Measurements from ENCODE around the gene C10orf67. TPM values are rescaled to one million over a fixed set of nuclear protein-coding genes. Genes with fewer than 3 reads are reported as not detected.
"Not testable (repeated sequence)": the region's sequence is repeated elsewhere in the genome, so short reads cannot be mapped to it uniquely, and the experiment has no call there.

The C10orf67 gene
- total and polyA plus RNA-seq, 2 of the 8 experiments (the other 6 are each of a cell fraction or from before 2014, with no cell fraction given) = 0.05 to 0.11 TPM

GRCh38 chr10:23310404-23310803, 34.2 kb downstream of the C10orf67 start (continued):
- TF ChIP-seq USF2 (IDR thresholded peaks at IDR 0.05; ENCODE audit: low read length) = no peak
- TF ChIP-seq POU5F1 (IDR thresholded peaks at IDR 0.05; ENCODE audit: low read depth, low read length) = no peak
- no peak for TF ChIP-seq BCL11A (IDR thresholded peaks at IDR 0.05; ENCODE audit: low read depth in 2 of 2, low read length in 2 of 2)
- TF ChIP-seq GTF2F1 (IDR thresholded peaks at IDR 0.05; ENCODE audit: borderline replicate concordance, low read depth, low read length) = no peak
- TF ChIP-seq GABPA (IDR thresholded peaks at IDR 0.05; ENCODE audit: borderline replicate concordance, insufficient read depth, low read length) = no peak

GRCh38 chr10:23299961-23300360, 44.6 kb downstream of the C10orf67 start:
- H4K5ac ChIP-seq (ENCODE audit: insufficient read length, low read depth, low read length); H2AFZ ChIP-seq (ENCODE audit: low read length): not testable (repeated sequence)

More at GRCh38 chr10:23299961-23300360, 44.6 kb downstream of the C10orf67 start:
- not testable (repeated sequence) for H3K27me3 ChIP-seq (replicated peaks in 1 of 4; ENCODE audit: control insufficient read depth in 3 of 4, extremely low read depth in 1 of 4, insufficient read depth in 3 of 4, low read length in 3 of 4); H3K79me1 ChIP-seq (ENCODE audit: low read depth, low read length); H3K4me2 ChIP-seq (ENCODE audit: insufficient read depth in 1 of 2, low read depth in 2 of 2, low read length in 2 of 2); FAIRE-seq; H3K23me2 ChIP-seq (ENCODE audit: low read depth, low read length); H2AK5ac ChIP-seq (ENCODE audit: low read depth, low read length); H3K14ac ChIP-seq (ENCODE audit: insufficient read length); H3K9me3 ChIP-seq (ENCODE audit: insufficient read depth in 2 of 2, low read depth in 1 of 2, low read length in 1 of 2); H3K9ac ChIP-seq (replicated peaks in 1 of 4; ENCODE audit: extremely low read depth in 1 of 4, low read depth in 3 of 4, low read length in 3 of 4); H2BK120ac ChIP-seq (replicated peaks; ENCODE audit: low read depth, low read length); H3K27ac ChIP-seq (ENCODE audit: low read depth, low read length); H2BK5ac ChIP-seq (ENCODE audit: low read depth, low read length); H3K79me2 ChIP-seq (ENCODE audit: control insufficient read depth in 1 of 2, insufficient read depth in 2 of 2, low read length in 2 of 2); DNase-seq (ENCODE audit: low read depth in 1 of 2, low spot score in 2 of 2); H3K36me3 ChIP-seq (ENCODE audit: control insufficient read depth in 2 of 4, insufficient read depth in 4 of 4, low read length in 3 of 4); H3K56ac ChIP-seq (replicated peaks; ENCODE audit: insufficient read length, low read depth, low read length); H4K8ac ChIP-seq (ENCODE audit: extremely low read depth, insufficient read depth, low read length); H3K23ac ChIP-seq (ENCODE audit: insufficient read length); H2BK20ac ChIP-seq (ENCODE audit: low read length); H4K20me1 ChIP-seq (replicated peaks in 1 of 2; ENCODE audit: control insufficient read depth in 1 of 2, insufficient read depth in 2 of 2, low read length in 2 of 2); H3K18ac ChIP-seq (ENCODE audit: extremely low read depth, low read length); H3K4me1 ChIP-seq (replicated peaks in 1 of 4; ENCODE audit: control insufficient read depth in 3 of 4, insufficient read depth in 4 of 4, low read length in 3 of 4); H3K4ac ChIP-seq (replicated peaks; ENCODE audit: insufficient read length, low read depth, low read length); H2BK15ac ChIP-seq (ENCODE audit: low read length); H4K91ac ChIP-seq (replicated peaks; ENCODE audit: insufficient read length, low read length); H2BK12ac ChIP-seq (ENCODE audit: low read depth, low read length); H3K4me3 ChIP-seq (ENCODE audit: extremely low read depth in 1 of 4, insufficient read depth in 2 of 4, low read depth in 3 of 4, low read length in 4 of 4)
- CTCF ChIA-PET (ENCODE audit: partially characterized antibody) = interaction anchor here (0.8 to 6.7 kb wide), 2 partner anchors 15 to 1159 kb away, joined by 3 to 48 read pairs; no protein-coding TSS in a partner anchor
- POLR2A ChIA-PET (ENCODE audit: partially characterized antibody) = interaction anchor here (0.7 kb wide), 1 partner anchor 192 kb away, joined by 4 read pairs; no protein-coding TSS in a partner anchor
- 92% methylated on average over 6 of the region's 7 CpGs; no CpG with 5 or more reads in 1 of the 2 experiments for WGBS, 2 experiments (ENCODE audit: extremely low coverage in 1 of 2, insufficient coverage in 1 of 2, insufficient read length in 1 of 2, insufficient replicate concordance in 2 of 2, low coverage in 1 of 2, low lambda C conversion rate in 2 of 2, missing lambda C conversion rate in 1 of 2)

Measured in H1 (cell line).